Liver (tissue), 9 donors: Measurements from ENCODE around the gene ARAF. TPM values are rescaled to one million over a fixed set of nuclear protein-coding genes. Genes with fewer than 3 reads are reported as not detected.

Source experiments
- DNase-seq: peaks from one replicate; pipeline ENCODE4 v3.0.0-alpha.2; 2017; ENCODE audit warnings: low spot score
- H3K27ac ChIP-seq, 2 donors: one replicate each; pipeline ENCODE4 v1.7.0; 2013; ENCODE audit warnings: inconsistent platforms in 2 of 2, low read length in 2 of 2, control low read depth in 1 of 2, low read depth in 1 of 2, mild to moderate bottlenecking in 1 of 2
- H3K27me3 ChIP-seq, 4 donors: one replicate each; pipeline versions ENCODE4 v1.6.1 to v1.7.0; 2013; ENCODE audit warnings: low read length in 3 of 4, inconsistent platforms in 1 of 4, mild to moderate bottlenecking in 1 of 4, moderate library complexity in 1 of 4; ENCODE audit not compliant: control insufficient read depth in 4 of 4, insufficient read depth in 4 of 4
- H3K36me3 ChIP-seq, 4 donors: one replicate each; pipeline versions ENCODE4 v1.6.1 to v1.7.0; 2013; ENCODE audit warnings: low read length in 3 of 4, mild to moderate bottlenecking in 3 of 4, low read depth in 1 of 4, moderate library complexity in 1 of 4; ENCODE audit not compliant: control insufficient read depth in 4 of 4, insufficient read depth in 3 of 4
- H3K4me1 ChIP-seq, 4 donors: one replicate each; pipeline versions ENCODE4 v1.6.1 to v1.7.0; 2013; ENCODE audit warnings: low read length in 3 of 4, mild to moderate bottlenecking in 3 of 4, moderate library complexity in 1 of 4; ENCODE audit not compliant: control insufficient read depth in 4 of 4, insufficient read depth in 4 of 4
- H3K4me3 ChIP-seq, 3 donors: one replicate each; pipeline versions ENCODE4 v1.6.1 to v1.7.0; 2013; ENCODE audit warnings: low read length in 3 of 3, control low read depth in 1 of 3, low read depth in 1 of 3, mild to moderate bottlenecking in 1 of 3
- H3K9ac ChIP-seq, 2 donors: one replicate each; pipeline ENCODE4 v1.7.0; 2013; ENCODE audit warnings: low read length in 2 of 2, mild to moderate bottlenecking in 2 of 2, moderate library complexity in 2 of 2, control low read depth in 1 of 2, low read depth in 1 of 2
- H3K9me3 ChIP-seq, 4 donors: one replicate each; pipeline versions ENCODE4 v1.6.1 to v1.7.0; 2013; ENCODE audit warnings: low read length in 3 of 4; ENCODE audit not compliant: control insufficient read depth in 4 of 4
- EGR1 ChIP-seq, 2 donors: IDR thresholded peaks; 2 replicates each; pipeline ENCODE4 v1.6.1; 2016 to 2018; ENCODE audit warnings: antibody characterized with exemption in 2 of 2, low read depth in 2 of 2
- FOXA1 ChIP-seq: IDR thresholded peaks from 2 replicates; pipeline ENCODE4 v1.6.1; 2016; ENCODE audit warnings: antibody characterized with exemption
- FOXA2 ChIP-seq: IDR thresholded peaks from 2 replicates; pipeline ENCODE4 v1.6.1; 2016; ENCODE audit warnings: antibody characterized with exemption
- GABPA ChIP-seq, 2 donors: IDR thresholded peaks in 1 of 2; conservative IDR thresholded peaks in 1 of 2; 2 replicates each; pipeline ENCODE4 v1.6.1; 2016; ENCODE audit warnings: antibody characterized with exemption in 2 of 2, mild to moderate bottlenecking in 1 of 2, moderate library complexity in 1 of 2
- HNF4A ChIP-seq, 2 donors: conservative IDR thresholded peaks; 2 replicates each; pipeline ENCODE4 v1.6.1; 2016; ENCODE audit warnings: antibody characterized with exemption in 2 of 2, mild to moderate bottlenecking in 2 of 2
- HNF4G ChIP-seq: IDR thresholded peaks from 2 replicates; pipeline ENCODE4 v1.6.1; 2016; ENCODE audit warnings: antibody characterized with exemption
- JUND ChIP-seq, 2 donors: IDR thresholded peaks; 2 replicates each; pipeline ENCODE4 v1.6.1; 2016; ENCODE audit warnings: antibody characterized with exemption in 2 of 2
- NR2F2 ChIP-seq: IDR thresholded peaks from 2 replicates; pipeline ENCODE4 v1.6.1; 2016; ENCODE audit warnings: antibody characterized with exemption
- RAD21 ChIP-seq, 2 donors: IDR thresholded peaks; 2 replicates each; pipeline ENCODE4 v1.6.1; 2016; ENCODE audit warnings: antibody characterized with exemption in 2 of 2, mild to moderate bottlenecking in 2 of 2
- REST ChIP-seq: IDR thresholded peaks from 2 replicates; pipeline ENCODE4 v1.6.1; 2016; ENCODE audit warnings: antibody characterized with exemption, mild to moderate bottlenecking
- SP1 ChIP-seq: IDR thresholded peaks from 2 replicates; pipeline ENCODE4 v1.6.1; 2018; ENCODE audit warnings: antibody characterized with exemption, mild to moderate bottlenecking
- TAF1 ChIP-seq: conservative IDR thresholded peaks from 2 replicates; pipeline ENCODE4 v1.6.1; 2016; ENCODE audit warnings: antibody characterized with exemption, mild to moderate bottlenecking
- YY1 ChIP-seq: IDR thresholded peaks from 2 replicates; pipeline ENCODE4 v1.6.1; 2016; ENCODE audit warnings: antibody characterized with exemption, mild to moderate bottlenecking
- WGBS: extraction: QIAGEN DNeasy Blood & Tissue Kit; methylation state at CpG from one replicate; pipeline ENCODE4 v1.1.7; 2013; 5-methylcytosine and 5-hydroxymethylcytosine counted together
- polyA plus RNA-seq, 2 donors: library from polyadenylated mRNA; stranded (reverse) in 1 of 2; unstranded in 1 of 2; fragments of 200-250 nt in 1 of 2; fragments of >200 nt in 1 of 2; fragmentation: Nextera tagmentation in 1 of 2; extraction: Ambion mirVana in 1 of 2; gene quantifications; one replicate each; pipeline versions ENCODE4 v1.2.1 to v1.2.3, GENCODE V29; 2013 to 2015
- total RNA-seq, 2 donors: library from RNA; depleted of rRNA; stranded (reverse); fragments of >200 nt; gene quantifications; one replicate each; pipeline ENCODE4 v1.2.3, GENCODE V29; 2014
- TF ChIP-seq, protein P1 (sequence below): IDR thresholded peaks from 2 replicates; pipeline ENCODE4 v1.6.1; 2016; ENCODE audit warnings: antibody characterized with exemption
- TF ChIP-seq, protein P2 (sequence below): fragments of 150-350 bp; IDR thresholded peaks from 2 replicates; pipeline ENCODE4 v1.5.1; 2017; ENCODE audit warnings: improper control_type of control experiment, low read depth, low read length; ENCODE audit not compliant: missing input control
- donor health status: healthy.
- donor health status: healthy.
- donor health status: healthy.
- donor health status: healthy.
- donor health status: healthy.

Gene ARAF
- total and polyA plus RNA-seq, 4 donors = 16.2 to 59.8 (median 38.9) TPM

DNA sequence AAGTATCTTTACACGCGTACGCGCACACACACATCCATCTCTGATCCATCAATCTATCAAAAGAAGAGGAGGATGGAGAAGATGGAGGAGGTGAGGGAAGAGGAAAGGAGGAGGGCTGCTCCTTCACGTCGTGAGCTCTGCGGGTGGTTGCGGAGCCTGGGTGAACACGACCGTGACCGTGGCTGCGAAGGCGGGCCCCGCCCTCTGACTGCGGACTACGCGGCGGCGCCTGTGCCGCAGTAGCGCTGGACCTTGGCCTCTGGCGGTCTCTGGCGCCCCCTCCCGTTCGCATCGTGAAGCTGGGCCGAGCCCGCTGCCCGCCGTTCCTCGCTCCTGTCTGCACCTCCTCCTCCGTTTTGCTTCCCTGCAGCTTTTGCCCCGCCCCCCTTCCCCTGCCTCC lies 37.7 kb upstream of the ARAF start:
- TF ChIP-seq HNF4A (conservative IDR thresholded peaks at IDR 0.05) (peak in 1 of 2 donors; percentile 43), RAD21 (IDR thresholded peaks at IDR 0.05) (peak; percentile 74 to 87)
- TF ChIP-seq, protein P1, sequence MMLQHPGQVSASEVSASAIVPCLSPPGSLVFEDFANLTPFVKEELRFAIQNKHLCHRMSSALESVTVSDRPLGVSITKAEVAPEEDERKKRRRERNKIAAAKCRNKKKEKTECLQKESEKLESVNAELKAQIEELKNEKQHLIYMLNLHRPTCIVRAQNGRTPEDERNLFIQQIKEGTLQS = no peak
- TF ChIP-seq, protein P2, sequence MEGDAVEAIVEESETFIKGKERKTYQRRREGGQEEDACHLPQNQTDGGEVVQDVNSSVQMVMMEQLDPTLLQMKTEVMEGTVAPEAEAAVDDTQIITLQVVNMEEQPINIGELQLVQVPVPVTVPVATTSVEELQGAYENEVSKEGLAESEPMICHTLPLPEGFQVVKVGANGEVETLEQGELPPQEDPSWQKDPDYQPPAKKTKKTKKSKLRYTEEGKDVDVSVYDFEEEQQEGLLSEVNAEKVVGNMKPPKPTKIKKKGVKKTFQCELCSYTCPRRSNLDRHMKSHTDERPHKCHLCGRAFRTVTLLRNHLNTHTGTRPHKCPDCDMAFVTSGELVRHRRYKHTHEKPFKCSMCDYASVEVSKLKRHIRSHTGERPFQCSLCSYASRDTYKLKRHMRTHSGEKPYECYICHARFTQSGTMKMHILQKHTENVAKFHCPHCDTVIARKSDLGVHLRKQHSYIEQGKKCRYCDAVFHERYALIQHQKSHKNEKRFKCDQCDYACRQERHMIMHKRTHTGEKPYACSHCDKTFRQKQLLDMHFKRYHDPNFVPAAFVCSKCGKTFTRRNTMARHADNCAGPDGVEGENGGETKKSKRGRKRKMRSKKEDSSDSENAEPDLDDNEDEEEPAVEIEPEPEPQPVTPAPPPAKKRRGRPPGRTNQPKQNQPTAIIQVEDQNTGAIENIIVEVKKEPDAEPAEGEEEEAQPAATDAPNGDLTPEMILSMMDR = peak; percentile 70
- H3K9me3 ChIP-seq = no peaks in the 10 kb centered on the region
- no peak overlapping the region for H3K9ac ChIP-seq
- H3K27ac ChIP-seq = no peak overlapping the region
- peak; percentile 87 for DNase-seq
- peak overlapping the region in 2 of 3 donors; percentile 42 to 54 for H3K4me3 ChIP-seq
- 5% methylated on average over 33 of the region's 33 CpGs for WGBS
- peaks cover 0 to 6% (median 3%) of the 10 kb centered on the region in 4 donors for H3K4me1 ChIP-seq
- no peaks in the 10 kb centered on the region for H3K27me3 ChIP-seq
- no peaks in the 10 kb centered on the region for H3K36me3 ChIP-seq

GRCh38 chrX:47523713-47524166 lies 37.3 kb upstream of the ARAF start:
- no peaks in the 10 kb centered on the region for H3K9me3 ChIP-seq
- no peak for TF ChIP-seq HNF4A (conservative IDR thresholded peaks at IDR 0.05)
- no peak for TF ChIP-seq YY1
- TF ChIP-seq NR2F2 = no peak
- TF ChIP-seq GABPA (IDR thresholded peaks at IDR 0.05 in 1 of 2, conservative IDR thresholded peaks at IDR 0.05 in 1 of 2) = no peak
- TF ChIP-seq, protein P2 = no peak
- no peak for TF ChIP-seq SP1
- TF ChIP-seq FOXA2 = no peak
- no peak for TF ChIP-seq EGR1 (IDR thresholded peaks at IDR 0.05; ENCODE audit: low read depth in 2 of 2)
- TF ChIP-seq HNF4G = no peak
- H3K4me3 ChIP-seq = peak overlapping the region in 2 of 3 donors; percentile 42 to 54
- peaks cover 0 to 6% (median 3%) of the 10 kb centered on the region in 4 donors for H3K4me1 ChIP-seq
- no peak for DNase-seq
- H3K9ac ChIP-seq = no peak overlapping the region
- H3K36me3 ChIP-seq = no peaks in the 10 kb centered on the region
- no peak overlapping the region for H3K27ac ChIP-seq
- H3K27me3 ChIP-seq = no peaks in the 10 kb centered on the region
- 5% methylated on average over 34 of the region's 34 CpGs for WGBS

DNA sequence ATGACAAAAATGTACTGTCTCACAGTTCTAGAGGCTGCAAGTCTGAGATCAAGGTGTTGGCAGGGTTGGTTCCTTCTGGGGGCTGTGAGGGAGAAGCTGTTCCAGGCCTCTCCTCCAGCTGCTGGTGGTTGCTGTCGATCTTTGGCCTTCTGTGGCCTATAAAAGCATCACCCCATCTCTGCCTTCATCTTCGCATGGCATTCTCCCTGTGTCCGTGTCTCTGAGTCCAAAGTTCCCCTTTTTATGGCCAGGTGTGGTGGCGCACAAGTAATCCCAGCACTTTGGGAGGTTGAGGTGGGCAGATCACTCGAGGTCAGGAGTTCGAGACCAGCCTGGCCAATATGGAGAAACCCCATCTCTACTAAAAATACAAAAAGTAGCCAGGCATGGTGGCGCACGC lies 31.5 kb upstream of the ARAF start:
- H3K36me3 ChIP-seq = no peaks in the 10 kb centered on the region
- WGBS = 91% methylated on average over 8 of the region's 8 CpGs
- no peaks in the 10 kb centered on the region for H3K9me3 ChIP-seq
- H3K4me1 ChIP-seq = no peaks in the 10 kb centered on the region
- TF ChIP-seq, protein P1 = no peak
- TF ChIP-seq HNF4G = no peak
- TF ChIP-seq NR2F2 = no peak
- no peak for TF ChIP-seq TAF1
- no peak for TF ChIP-seq EGR1 (IDR thresholded peaks at IDR 0.05; ENCODE audit: low read depth in 2 of 2)
- no peak for TF ChIP-seq REST
- TF ChIP-seq GABPA (IDR thresholded peaks at IDR 0.05 in 1 of 2, conservative IDR thresholded peaks at IDR 0.05 in 1 of 2) = no peak
- TF ChIP-seq JUND (IDR thresholded peaks at IDR 0.05) = no peak
- TF ChIP-seq FOXA1 = no peak
- TF ChIP-seq YY1 = no peak
- H3K4me3 ChIP-seq = no peak overlapping the region
- no peak overlapping the region for H3K9ac ChIP-seq
- no peaks in the 10 kb centered on the region for H3K27me3 ChIP-seq
- DNase-seq = no peak
- no peak overlapping the region for H3K27ac ChIP-seq
